Measurements from ENCODE around the gene B4GALT2. TPM values are rescaled to one million over a fixed set of nuclear protein-coding genes. Genes with fewer than 3 reads are reported as not detected.

B4GALT2 gene, protein sequence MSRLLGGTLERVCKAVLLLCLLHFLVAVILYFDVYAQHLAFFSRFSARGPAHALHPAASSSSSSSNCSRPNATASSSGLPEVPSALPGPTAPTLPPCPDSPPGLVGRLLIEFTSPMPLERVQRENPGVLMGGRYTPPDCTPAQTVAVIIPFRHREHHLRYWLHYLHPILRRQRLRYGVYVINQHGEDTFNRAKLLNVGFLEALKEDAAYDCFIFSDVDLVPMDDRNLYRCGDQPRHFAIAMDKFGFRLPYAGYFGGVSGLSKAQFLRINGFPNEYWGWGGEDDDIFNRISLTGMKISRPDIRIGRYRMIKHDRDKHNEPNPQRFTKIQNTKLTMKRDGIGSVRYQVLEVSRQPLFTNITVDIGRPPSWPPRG
- 10 to 100 TPM; 22.7 to 28.6 TPM for total RNA-seq
- long read RNA-seq, transcript B4GALT2-203 (7 exons, 2,203 nt) = major isoform, 9 of 28 reads
- long read RNA-seq, partial matches to known transcripts = 14 of 28 reads
- long read RNA-seq, other reads (novel, unspliced or antisense) = 3 of 28 reads

DNA sequence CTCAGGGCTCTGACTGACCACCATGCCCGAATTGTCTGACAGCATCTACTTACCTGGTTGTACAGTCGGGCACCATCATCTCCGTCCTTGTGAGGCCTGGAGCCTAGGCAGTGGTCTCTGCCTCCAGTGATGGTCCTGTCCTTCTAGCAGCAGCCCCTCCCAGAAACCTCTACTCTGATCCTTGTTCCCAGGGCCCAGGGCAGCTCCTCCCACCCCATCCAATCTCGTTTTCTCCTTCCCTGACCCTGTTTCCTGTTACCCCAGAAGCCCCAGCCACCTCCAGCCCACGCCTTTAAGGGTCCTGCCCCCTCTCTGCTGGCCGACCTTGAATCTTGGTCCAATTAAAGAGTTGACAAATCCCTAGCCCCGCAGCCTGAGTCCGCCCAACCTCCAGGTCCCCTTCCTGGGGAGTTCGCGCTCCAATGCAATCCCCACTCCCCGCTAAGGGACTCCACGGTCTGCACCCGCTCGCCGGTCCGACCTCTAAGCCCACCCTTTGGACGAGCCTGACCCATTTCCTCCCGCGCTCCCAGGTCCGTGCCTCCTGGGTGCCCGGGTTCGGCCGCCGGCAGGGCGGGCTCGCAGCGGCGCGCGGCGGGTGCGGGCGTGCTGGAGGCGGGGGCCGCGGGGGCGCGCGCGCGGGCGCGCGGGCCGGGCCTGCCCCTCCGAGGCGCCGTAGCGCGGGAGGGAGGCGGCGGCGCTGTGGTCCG lies at the start of gene B4GALT2:
Gene B4GALT2, plus strand, starts transcription at position 660 of the 710 bp plus-strand sequence. CDS start 1,951 bp downstream, outside the sequence.
- ATAC-seq (peak; percentile 13), DNase-seq (peak; percentile 50 to 65)
- intact Hi-C loops (cut with DNase I, micrococcal nuclease) = no loop called here

GRCh38 chr1:43930168-43930948 lies 48.7 kb upstream of the B4GALT2 start:
- intact Hi-C loops (cut with DNase I, micrococcal nuclease) = loop anchor here (5.0 to 10.0 kb wide), 2 partner anchors 166 to 168 kb away; no protein-coding TSS in a partner anchor
- DNase-seq (peak in 1 of 2 donors; percentile 33), ATAC-seq (peak; percentile 24)

- DNase-seq (no peak), ATAC-seq (no peak)
- intact Hi-C loops (cut with DNase I, micrococcal nuclease) = loop anchor here (5.0 to 10.0 kb wide), 2 partner anchors 166 to 169 kb away; no protein-coding TSS in a partner anchor
Measured at GRCh38 chr1:43930949-43931275, 48.1 kb upstream of the B4GALT2 start.

DNA sequence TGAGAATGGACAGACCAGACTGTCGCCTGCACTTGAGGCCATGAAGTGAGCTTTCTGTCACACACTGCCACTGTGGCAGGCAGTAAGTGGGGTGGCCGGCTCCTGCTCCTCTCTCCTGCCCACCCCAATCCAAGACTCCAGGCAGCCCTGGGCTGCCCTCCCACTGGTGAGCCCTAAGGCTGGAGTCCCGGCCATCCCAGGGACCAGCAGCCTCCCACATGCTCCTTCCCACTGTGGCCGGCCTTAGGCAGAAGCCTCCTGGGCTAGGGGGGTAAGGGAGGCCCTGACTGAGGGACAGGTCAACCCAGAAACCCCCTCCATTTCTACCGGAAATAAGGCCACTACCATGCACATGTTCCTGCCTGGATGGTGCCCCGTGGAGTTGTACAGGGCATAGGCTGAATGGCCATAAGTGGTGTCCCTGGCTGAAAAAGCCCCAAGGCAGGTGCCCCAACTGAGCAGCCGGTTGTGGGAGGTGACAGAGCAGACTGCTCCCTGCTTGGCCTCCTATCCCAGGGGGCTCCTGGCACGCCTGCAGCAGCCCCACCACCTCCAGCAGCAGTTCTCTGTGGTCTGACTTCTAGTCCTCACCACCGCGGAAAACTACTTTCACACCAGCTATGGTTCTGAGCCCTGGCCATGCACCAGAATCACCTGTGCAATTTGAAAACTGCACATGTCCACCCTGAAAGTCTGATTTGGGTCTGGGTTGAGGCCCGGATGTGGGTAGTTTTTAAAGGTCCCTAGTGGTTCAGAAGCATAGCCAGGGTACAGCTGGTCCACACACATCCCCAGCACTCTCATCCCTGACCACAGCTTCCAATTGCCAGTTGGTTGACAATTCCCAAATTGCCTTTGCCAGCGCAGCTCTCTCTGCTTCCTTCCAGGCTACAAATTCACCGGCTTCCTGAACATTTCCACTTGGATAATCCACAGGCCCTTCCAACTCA lies 47.0 kb upstream of the B4GALT2 start:
- no peak for DNase-seq
- ATAC-seq = no peak
- intact Hi-C loops (cut with DNase I, micrococcal nuclease) = loop anchor here (5.0 to 10.0 kb wide), 2 partner anchors 167 to 170 kb away; no protein-coding TSS in a partner anchor

- ATAC-seq (no peak), DNase-seq (no peak)
- intact Hi-C loops (cut with DNase I, micrococcal nuclease) = loop anchor here (5.0 to 10.0 kb wide), 2 partner anchors 168 to 171 kb away; no protein-coding TSS in a partner anchor
Measured at GRCh38 chr1:43932786-43933385, 46.1 kb upstream of the B4GALT2 start.

GRCh38 chr1:43933386-43934100 lies 45.5 kb upstream of the B4GALT2 start, which contains the start of gene ARTN:
TSS of gene ARTN (plus strand) at chr1:43933801. CDS start at chr1:43935657, 1,856 bp downstream.
- intact Hi-C loops (cut with DNase I, micrococcal nuclease) = loop anchor here (5.0 to 10.0 kb wide), 2 partner anchors 169 to 171 kb away; no protein-coding TSS in a partner anchor
- DNase-seq (peak in 1 of 2 donors; percentile 56), ATAC-seq (peak; percentile 41)

DNA sequence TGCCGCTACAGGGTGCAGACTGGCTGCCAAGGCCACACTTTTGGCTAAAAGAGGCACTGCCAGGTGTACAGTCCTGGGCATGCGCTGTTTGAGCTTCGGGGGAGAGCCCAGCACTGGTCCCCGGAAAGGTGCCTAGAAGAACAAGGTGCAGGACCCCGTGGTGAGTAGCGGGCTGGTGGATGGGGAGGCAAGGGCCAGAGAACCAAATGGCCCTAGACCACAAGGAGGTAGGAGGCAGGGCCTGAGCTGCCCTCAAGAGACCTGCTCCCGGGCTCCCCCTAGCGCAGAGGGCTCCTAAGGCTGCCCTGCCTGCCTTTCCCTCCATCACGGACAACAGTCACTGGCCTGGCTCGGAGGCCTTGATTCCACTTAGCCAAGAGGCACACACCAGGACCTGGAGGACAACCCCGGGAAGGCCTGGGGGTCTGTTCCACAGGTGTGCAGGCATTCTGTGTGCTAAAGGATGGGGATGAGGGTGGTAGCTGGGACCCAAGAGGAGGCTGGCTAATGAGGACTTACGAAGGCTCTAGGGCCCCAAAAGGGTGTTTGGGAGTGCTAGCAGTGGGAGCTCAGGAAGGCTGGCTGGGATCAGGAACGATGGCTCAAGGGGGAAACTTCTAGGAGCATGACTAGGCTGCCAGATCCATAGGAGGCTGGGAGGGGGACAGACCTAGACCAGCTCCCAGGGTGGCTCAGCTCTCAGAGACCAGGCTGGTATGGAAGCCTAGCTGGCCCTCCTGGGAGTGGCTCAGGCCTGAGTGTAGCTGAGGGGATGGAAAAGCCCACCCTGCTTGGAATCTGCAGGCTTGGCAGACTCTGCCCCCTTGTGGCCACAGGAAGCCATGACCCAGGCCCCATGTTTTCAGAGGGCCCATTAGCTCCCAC lies 44.7 kb upstream of the B4GALT2 start:
- DNase-seq (peak; percentile 58 to 86), ATAC-seq (peak; percentile 61)
- intact Hi-C loops (cut with DNase I, micrococcal nuclease) = loop anchor here (5.0 to 10.0 kb wide), 2 partner anchors 170 to 172 kb away; no protein-coding TSS in a partner anchor

DNA sequence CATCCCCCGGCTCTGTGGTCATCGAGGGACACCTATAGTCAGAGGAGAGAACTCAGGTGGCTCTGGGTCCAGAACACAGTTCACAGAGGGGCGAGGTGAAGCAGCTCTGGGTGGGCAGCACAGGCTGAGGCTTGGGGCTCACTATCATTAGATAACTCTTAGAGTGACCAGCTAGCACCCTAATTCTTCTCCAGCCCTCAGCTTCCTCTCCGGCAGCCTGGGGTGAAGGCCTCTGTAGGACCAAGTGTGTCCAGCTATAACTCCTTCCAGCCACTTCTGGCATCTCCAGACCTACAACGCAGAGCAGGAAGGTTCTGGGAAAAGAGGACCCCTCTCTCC lies 44.1 kb upstream of the B4GALT2 start:
- intact Hi-C loops (cut with DNase I, micrococcal nuclease) = loop anchor here (5.0 to 10.0 kb wide), 2 partner anchors 170 to 173 kb away; no protein-coding TSS in a partner anchor
- ATAC-seq (no peak), DNase-seq (no peak)

DNA sequence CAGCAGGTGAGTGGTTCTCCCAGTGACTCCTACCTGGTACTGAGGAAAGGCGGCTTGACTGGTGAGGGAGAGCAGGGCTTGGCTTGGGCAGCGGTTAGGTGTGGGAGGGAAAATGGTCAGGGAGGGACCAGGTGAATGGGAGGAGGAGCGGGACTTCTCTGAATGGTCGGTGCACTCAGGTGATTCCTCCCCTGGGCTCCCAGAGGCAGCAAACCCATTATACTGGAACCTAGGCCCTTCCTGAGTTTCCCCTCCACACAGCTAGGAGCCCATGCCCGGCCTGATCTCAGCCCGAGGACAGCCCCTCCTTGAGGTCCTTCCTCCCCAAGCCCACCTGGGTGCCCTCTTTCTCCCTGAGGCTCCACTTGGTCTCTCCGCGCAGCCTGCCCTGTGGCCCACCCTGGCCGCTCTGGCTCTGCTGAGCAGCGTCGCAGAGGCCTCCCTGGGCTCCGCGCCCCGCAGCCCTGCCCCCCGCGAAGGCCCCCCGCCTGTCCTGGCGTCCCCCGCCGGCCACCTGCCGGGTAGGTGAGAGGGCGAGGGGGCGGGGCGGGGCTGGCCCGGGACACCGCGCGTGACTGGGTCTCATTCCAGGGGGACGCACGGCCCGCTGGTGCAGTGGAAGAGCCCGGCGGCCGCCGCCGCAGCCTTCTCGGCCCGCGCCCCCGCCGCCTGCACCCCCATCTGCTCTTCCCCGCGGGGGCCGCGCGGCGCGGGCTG lies 43.1 kb upstream of the B4GALT2 start:
- peak; percentile 70 to 89 for DNase-seq
- intact Hi-C loops (cut with DNase I, micrococcal nuclease) = loop anchor here in 1 of 2 donors (10.0 kb wide), 1 partner anchor 171 kb away; no protein-coding TSS in a partner anchor
- ATAC-seq = peak; percentile 83

DNA sequence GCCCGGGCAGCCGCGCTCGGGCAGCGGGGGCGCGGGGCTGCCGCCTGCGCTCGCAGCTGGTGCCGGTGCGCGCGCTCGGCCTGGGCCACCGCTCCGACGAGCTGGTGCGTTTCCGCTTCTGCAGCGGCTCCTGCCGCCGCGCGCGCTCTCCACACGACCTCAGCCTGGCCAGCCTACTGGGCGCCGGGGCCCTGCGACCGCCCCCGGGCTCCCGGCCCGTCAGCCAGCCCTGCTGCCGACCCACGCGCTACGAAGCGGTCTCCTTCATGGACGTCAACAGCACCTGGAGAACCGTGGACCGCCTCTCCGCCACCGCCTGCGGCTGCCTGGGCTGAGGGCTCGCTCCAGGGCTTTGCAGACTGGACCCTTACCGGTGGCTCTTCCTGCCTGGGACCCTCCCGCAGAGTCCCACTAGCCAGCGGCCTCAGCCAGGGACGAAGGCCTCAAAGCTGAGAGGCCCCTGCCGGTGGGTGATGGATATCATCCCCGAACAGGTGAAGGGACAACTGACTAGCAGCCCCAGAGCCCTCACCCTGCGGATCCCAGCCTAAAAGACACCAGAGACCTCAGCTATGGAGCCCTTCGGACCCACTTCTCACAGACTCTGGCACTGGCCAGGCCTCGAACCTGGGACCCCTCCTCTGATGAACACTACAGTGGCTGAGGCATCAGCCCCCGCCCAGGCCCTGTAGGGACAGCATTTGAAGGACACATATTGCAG lies 42.4 kb upstream of the B4GALT2 start:
- ATAC-seq (peak; percentile 38), DNase-seq (peak in 1 of 2 donors; percentile 62)
- intact Hi-C loops (cut with DNase I, micrococcal nuclease) = loop anchor here in 1 of 2 donors (10.0 kb wide), 1 partner anchor 172 kb away; no protein-coding TSS in a partner anchor

- DNase-seq = no peak
- intact Hi-C loops (cut with DNase I, micrococcal nuclease) = loop anchor here in 1 of 2 donors (10.0 kb wide), 1 partner anchor 173 kb away; no protein-coding TSS in a partner anchor
- ATAC-seq = no peak
Measured at GRCh38 chr1:43937179-43937865, 41.7 kb upstream of the B4GALT2 start.

DNA sequence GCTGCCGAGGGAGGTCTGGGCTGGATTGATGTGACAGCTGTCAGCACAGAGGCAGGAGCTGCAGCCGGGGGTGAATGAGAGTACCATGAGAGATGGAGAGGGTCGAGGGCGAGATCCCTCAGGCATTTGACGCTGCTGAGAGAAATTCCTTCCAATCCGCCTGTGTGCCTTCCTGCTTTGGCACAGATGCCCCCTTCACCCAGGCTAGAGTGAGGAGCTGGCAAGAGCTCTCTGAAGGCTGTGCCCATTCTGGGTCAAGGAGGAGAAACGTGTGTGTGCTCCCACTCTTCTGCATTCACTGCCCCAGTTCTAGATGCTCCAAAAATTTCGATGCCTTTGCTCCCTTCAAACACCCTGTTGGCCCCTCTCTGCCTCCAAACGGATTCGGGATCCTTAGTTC lies 40.6 kb upstream of the B4GALT2 start:
- intact Hi-C loops (cut with DNase I, micrococcal nuclease) = loop anchor here in 1 of 2 donors (10.0 kb wide), 1 partner anchor 174 kb away; no protein-coding TSS in a partner anchor
- DNase-seq (no peak), ATAC-seq (no peak)

- no peak for ATAC-seq
- intact Hi-C loops (cut with DNase I, micrococcal nuclease) = loop anchor here in 1 of 2 donors (10.0 kb wide), 1 partner anchor 174 kb away; no protein-coding TSS in a partner anchor
- DNase-seq = no peak
Measured at GRCh38 chr1:43938892-43939587, 40.0 kb upstream of the B4GALT2 start.

Measured in left colon (tissue), 2 donors.